ENCODE data around the gene CEPT1. TPM values are rescaled to one million over a fixed set of nuclear protein-coding genes. Genes with fewer than 3 reads are reported as not detected.

The CEPT1 gene
- total RNA-seq, 1 experiment from 2014 or later, result 34.2 TPM

DNA sequence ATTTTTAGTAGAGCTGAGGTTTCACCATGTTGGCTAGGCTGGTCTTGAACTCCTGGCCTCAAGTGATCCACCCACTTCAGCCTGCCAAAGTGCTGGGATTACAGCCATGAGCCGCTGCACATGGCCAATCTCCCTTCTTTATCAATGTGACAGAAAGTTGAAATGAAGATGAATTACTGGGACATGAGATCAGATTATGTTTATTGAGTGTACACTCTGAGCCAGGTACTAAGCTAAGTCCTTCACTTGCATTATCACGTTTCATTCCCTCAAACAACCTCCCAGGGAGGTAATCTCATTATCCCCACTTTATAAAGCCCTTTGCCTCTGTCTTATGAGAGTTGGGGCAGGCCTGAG is 81.2 kb downstream of the CEPT1 start:
- intact Hi-C loops (cut with micrococcal nuclease), result loop anchor here (5.0 to 10.0 kb wide), 3 partner anchors 186 to 544 kb away; no protein-coding TSS in a partner anchor
- Histone ChIP-seq H3K27ac (ENCODE audit: low read depth, low read length) (no peak overlapping the region), H2AFZ (ENCODE audit: low read depth, low read length, poor library complexity, severe bottlenecking) (no peak overlapping the region), H3K36me3 (ENCODE audit: control insufficient read depth in 1 of 2, insufficient read depth in 2 of 2, low read length in 2 of 2) (no peaks in the 10 kb centered on the region), H3K4me3 (replicated peaks in 1 of 2; ENCODE audit: low read depth in 1 of 2, low read length in 2 of 2) (no peak overlapping the region), H3K4me2 (ENCODE audit: low read length) (no peak overlapping the region), H3K9ac (ENCODE audit: low read length) (no peak overlapping the region), H4K20me1 (ENCODE audit: insufficient read depth) (no peaks in the 10 kb centered on the region), H3K9me3 (ENCODE audit: control insufficient read depth in 1 of 2, insufficient read depth in 1 of 2, low read depth in 1 of 2, low read length in 2 of 2) (no peaks in the 10 kb centered on the region), H3K27me3 (ENCODE audit: insufficient read depth, low read length) (no peaks in the 10 kb centered on the region), H3K79me2 (ENCODE audit: insufficient read depth, low read length) (no peaks in the 10 kb centered on the region), H3K4me1 (ENCODE audit: control insufficient read depth in 1 of 2, insufficient read depth in 2 of 2, low read length in 2 of 2) (peaks cover 3 to 5% of the 10 kb centered on the region in 2 experiments; a peak in 2 of 4 replicates), H3K9me2 (ENCODE audit: insufficient read depth) (0 out of 2 replicates have a peak, but pooled peaks cover 3% of the 10 kb centered on the region)
- BruUV-seq (replicated peaks), result no TSS peak
- TF ChIP-seq FOSL1 (IDR thresholded peaks at IDR 0.05; ENCODE audit: low read depth), result no peak
- no peak for TF ChIP-seq ELF1 (IDR thresholded peaks at IDR 0.05; ENCODE audit: borderline replicate concordance, low read depth)
- TF ChIP-seq ZNF274 (IDR thresholded peaks at IDR 0.05; ENCODE audit: low read depth, low read length), result no peak
- no peak for TF ChIP-seq EZH2phosphoT487 (IDR thresholded peaks at IDR 0.05; ENCODE audit: borderline replicate concordance)
- no peak for TF ChIP-seq POLR2AphosphoS5 (IDR thresholded peaks at IDR 0.05; ENCODE audit: low read depth, low read length)
- TF ChIP-seq ZBTB33 (IDR thresholded peaks at IDR 0.05; ENCODE audit: extremely low read depth, insufficient replicate concordance, low read length), result no peak
- TF ChIP-seq RAD21 (IDR thresholded peaks at IDR 0.05; ENCODE audit: low read depth), result no peak
- no peak for TF ChIP-seq JUND (IDR thresholded peaks at IDR 0.05)
- no peak for TF ChIP-seq ZFX (IDR thresholded peaks at IDR 0.05)
- TF ChIP-seq YY1 (IDR thresholded peaks at IDR 0.05; ENCODE audit: extremely low read depth, insufficient replicate concordance, low read depth, low read length), result no peak
- no peak for TF ChIP-seq POLR2A (IDR thresholded peaks at IDR 0.05; ENCODE audit: borderline replicate concordance, extremely low read depth, insufficient read depth, insufficient read length)
- TF ChIP-seq SP1 (IDR thresholded peaks at IDR 0.05; ENCODE audit: low read depth), result no peak
- no peak for TF ChIP-seq REST (IDR thresholded peaks at IDR 0.05; ENCODE audit: low read depth)
- no peak for DNase-seq (ENCODE audit: low read depth, low spot score)
- POLR2A ChIA-PET, result no interaction called here
- RAD21 ChIA-PET (ENCODE audit: low non-redundant PET in 1 of 2, low total read pairs in 2 of 2, uncharacterized antibody in 2 of 2, unreplicated experiment in 2 of 2), result interaction anchor here in 1 of 2 experiments (0.7 kb wide), 1 partner anchor 399 kb away, joined by 4 read pairs; no protein-coding TSS in a partner anchor
- CTCF ChIA-PET, result interaction anchor here (4.4 kb wide), 1 partner anchor 113 kb away, joined by 36 read pairs; no protein-coding TSS in a partner anchor
- ATAC-seq, result no peak
